K562 (cell line): ENCODE data around the gene FILIP1L. TPM values are rescaled to one million over a fixed set of nuclear protein-coding genes. Genes with fewer than 3 reads are reported as not detected.

Experiments used
- ATAC-seq: fragments of 200-7000 bp; cut with Tn5 transposase; 3 replicates; pipeline ENCODE4 v1.9.1; 2020; ENCODE audit warnings: moderate library complexity
- BruUV-seq: library from RNA; stranded (reverse); fragments of 400-500 nt; replicated peaks from 2 replicates; lab custom pipeline; 2021; lab: Mats Ljungman, UMichigan
- CTCF ChIA-PET: fragments of 300-600 bp; formaldehyde crosslinking; extraction: SDS; loops from one replicate; lab custom pipeline; 2021; ENCODE audit warnings: low intra/inter-chr PET ratio; lab: Yijun Ruan, JAX
- POLR2A ChIA-PET: fragments of 300-600, 350-650 bp; sonication (Branson Sonifier 250); formaldehyde crosslinking; extraction: SDS; loops from one replicate; lab custom pipeline; 2021; ENCODE audit warnings: antibody characterized with exemption, inconsistent platforms; lab: Yijun Ruan, JAX
- DNase-seq, 4 experiments: peaks; one replicate each; pipeline versions ENCODE4 v3.0.0 to v3.0.0-alpha.2; 2011 to 2018; ENCODE audit warnings: low spot score in 3 of 4, mixed read lengths in 3 of 4; ENCODE audit errors: extremely low read depth in 1 of 4
- FAIRE-seq: peaks from 2 replicates; lab custom pipeline; 2011; peaks lifted over from hg19 to GRCh38; lab: Jason Lieb, UNC
- H2AFZ ChIP-seq: 2 replicates; pipeline ENCODE4 v1.6.0; 2011; ENCODE audit warnings: low read depth, low read length, control low read depth, inconsistent platforms
- H3K27ac ChIP-seq: fragments of 200-600 bp; 3 replicates; pipeline ENCODE4 v1.8.0; 2011; ENCODE audit warnings: low read depth, mild to moderate bottlenecking, control low read depth, inconsistent platforms, low read length, moderate library complexity, mixed read lengths; ENCODE audit errors: extremely low read depth
- H3K27me3 ChIP-seq, 2 experiments: fragments of 300-600 bp in 1 of 2; 2 replicates in 1 of 2; 3 replicates in 1 of 2; pipeline versions ENCODE4 v1.6.0 to v1.8.0; 2011; ENCODE audit warnings: inconsistent platforms in 2 of 2, low read length in 2 of 2, mild to moderate bottlenecking in 1 of 2, mixed read lengths in 1 of 2, moderate library complexity in 1 of 2; ENCODE audit not compliant: control insufficient read depth in 2 of 2, insufficient read depth in 2 of 2
- H3K36me3 ChIP-seq: fragments of 300-600 bp; 3 replicates; pipeline ENCODE4 v1.8.0; 2011; ENCODE audit warnings: mild to moderate bottlenecking, low read length, inconsistent platforms; ENCODE audit not compliant: control insufficient read depth, insufficient read depth
- H3K4me1 ChIP-seq, 2 experiments: fragments of 200-600 bp in 1 of 2; replicated peaks in 1 of 2; 2 replicates in 1 of 2; 3 replicates in 1 of 2; pipeline versions ENCODE4 v1.5.1 to v1.8.0; 2011; ENCODE audit warnings: inconsistent platforms in 2 of 2, low read length in 2 of 2, mild to moderate bottlenecking in 1 of 2, mixed read lengths in 1 of 2, moderate library complexity in 1 of 2; ENCODE audit not compliant: control insufficient read depth in 2 of 2, insufficient read depth in 2 of 2
- H3K4me2 ChIP-seq: 2 replicates; pipeline ENCODE4 v1.6.1; 2011; ENCODE audit warnings: low read length, control low read depth, inconsistent platforms, mixed read lengths; ENCODE audit not compliant: insufficient read depth
- H3K4me3 ChIP-seq: fragments of 200-600 bp; sonication (generic), shearing (Covaris generic); 2 replicates; pipeline ENCODE4 v1.5.1; 2016; ENCODE audit warnings: control low read depth, inconsistent platforms
- H3K79me2 ChIP-seq: fragments of 200-600 bp; 3 replicates; pipeline ENCODE4 v1.8.0; 2011; ENCODE audit warnings: low read length, inconsistent platforms; ENCODE audit not compliant: control insufficient read depth, insufficient read depth
- H3K9ac ChIP-seq, 2 experiments: 2 replicates each; pipeline versions ENCODE4 v1.6.0 to v1.6.1; 2011; ENCODE audit warnings: low read depth in 2 of 2, low read length in 2 of 2, control low read depth in 1 of 2, inconsistent platforms in 1 of 2, mild to moderate bottlenecking in 1 of 2, mixed read lengths in 1 of 2; ENCODE audit not compliant: insufficient read depth in 1 of 2
- H3K9me1 ChIP-seq: one replicate; pipeline ENCODE4 v1.6.0; 2011; ENCODE audit warnings: inconsistent platforms, mild to moderate bottlenecking, low read length, moderate library complexity; ENCODE audit not compliant: control insufficient read depth, insufficient read depth
- H3K9me3 ChIP-seq: replicated peaks from 2 replicates; pipeline ENCODE4 v1.5.1; 2011; ENCODE audit warnings: low read depth, low read length, inconsistent platforms; ENCODE audit not compliant: control insufficient read depth, insufficient read depth
- H4K20me1 ChIP-seq: replicated peaks from 2 replicates; pipeline ENCODE4 v1.6.1; 2011; ENCODE audit warnings: low read length, inconsistent platforms, mixed read lengths; ENCODE audit not compliant: control insufficient read depth, insufficient read depth
- BCOR ChIP-seq: fragments of 450-650 bp; IDR thresholded peaks from 2 replicates; pipeline ENCODE4 v1.6.1; 2016
- CBFA2T3 ChIP-seq: fragments of 450-650 bp; IDR thresholded peaks from 2 replicates; pipeline ENCODE4 v1.6.1; 2017
- KDM1A ChIP-seq, 2 experiments: fragments of 450-650 bp; IDR thresholded peaks; 2 replicates each; pipeline ENCODE4 v1.6.1; 2016; ENCODE audit warnings: mild to moderate bottlenecking in 2 of 2
- RBM25 ChIP-seq: fragments of 200-400 bp; formaldehyde crosslinking; IDR thresholded peaks from 2 replicates; pipeline ENCODE4 v1.6.1; 2018; ENCODE audit warnings: low read length, low read depth, moderate library complexity; ENCODE audit not compliant: severe bottlenecking
- RCOR1 ChIP-seq, 2 experiments: IDR thresholded peaks; 2 replicates each; pipeline ENCODE4 v1.6.1; 2012; ENCODE audit warnings: low read depth in 2 of 2, low read length in 2 of 2, borderline replicate concordance in 1 of 2, improper control_type of control experiment in 1 of 2
- SETDB1 ChIP-seq: IDR thresholded peaks from one replicate; pipeline ENCODE4 v1.6.1; 2012; ENCODE audit warnings: low read length, control low read depth, inconsistent platforms
- SMARCA5 ChIP-seq: fragments of 450-650 bp; IDR thresholded peaks from 2 replicates; pipeline ENCODE4 v1.6.1; 2016
- SMARCB1 ChIP-seq: IDR thresholded peaks from 2 replicates; pipeline ENCODE4 v1.6.1; 2011; ENCODE audit warnings: improper control_type of control experiment, low read depth; ENCODE audit not compliant: insufficient read length
- TEAD4 ChIP-seq, 2 experiments: sonication (generic) in 1 of 2; formaldehyde crosslinking in 1 of 2; IDR thresholded peaks; 2 replicates each; pipeline versions ENCODE4 v1.6.1 to v1.8.0; 2012 to 2022; ENCODE audit warnings: borderline replicate concordance in 1 of 2, inconsistent platforms in 1 of 2, low read length in 1 of 2, mild to moderate bottlenecking in 1 of 2, missing genetic modification reagents in 1 of 2
- TSHZ1 ChIP-seq: fragments of 250-450 bp; sonication (Bioruptor Pico); IDR thresholded peaks from 2 replicates; pipeline ENCODE4 v1.4.0; 2020; ENCODE audit warnings: mild to moderate bottlenecking, moderate library complexity
- ZFP36 ChIP-seq: fragments of 150-350 bp; IDR thresholded peaks from 2 replicates; pipeline ENCODE4 v1.6.1; 2018; ENCODE audit warnings: low read length, low read depth; ENCODE audit not compliant: partially characterized antibody
- ZNF121 ChIP-seq: sonication (generic); formaldehyde crosslinking; conservative IDR thresholded peaks from 2 replicates; pipeline ENCODE4 v1.8.0; 2022; ENCODE audit warnings: missing genetic modification reagents
- ZNF507 ChIP-seq: conservative IDR thresholded peaks from 2 replicates; pipeline ENCODE4 v1.6.1; 2017; ENCODE audit warnings: missing genetic modification characterization, missing compliant biosample characterization
- WGBS: fragments of 100-300 bp; shearing (Covaris generic); methylation state at CpG from one replicate; pipeline ENCODE4 v1.1.6; 2016; ENCODE audit warnings: low coverage, mixed read lengths; ENCODE audit not compliant: insufficient coverage; ENCODE audit errors: missing lambda C conversion rate; 5-methylcytosine and 5-hydroxymethylcytosine counted together
- in situ Hi-C: fragments of 300-500 bp; cut with MboI; formaldehyde crosslinking; loops from 4 replicates; pipeline ENCODE4 v1.15.0; 2018; ENCODE audit warnings: inconsistent platforms, mixed read lengths
- intact Hi-C: fragments of 100-400 bp; cut with micrococcal nuclease; formaldehyde crosslinking; loops from 2 replicates; pipeline ENCODE4 v1.14.2; 2022
- polyA plus RNA-seq, 8 experiments: library from polyadenylated mRNA; depleted of rRNA in 4 of 8; stranded (reverse) in 5 of 8; unstranded in 3 of 8; fragments of >200 nt; fragmentation: Nextera tagmentation in 2 of 8; fragmentation: Illumina TruSeq in 1 of 8; extraction: Ambion mirVana in 2 of 8; extraction: Trizol in 1 of 8; gene quantifications; 2 replicates each; pipeline versions ENCODE4 v1.2.1 to v1.2.3, GENCODE V29; 2011 to 2014; ENCODE audit warnings: inconsistent platforms in 1 of 8, missing spikeins in 1 of 8
- total RNA-seq, 7 experiments: library from RNA; depleted of rRNA in 6 of 7; stranded (reverse); fragments of >200 nt in 6 of 7; fragmentation: Illumina TruSeq in 2 of 7; extraction: Trizol in 2 of 7; gene quantifications; 2 replicates each; pipeline versions ENCODE4 v1.2.1 to v1.2.3, GENCODE V29; 2011 to 2021; ENCODE audit warnings: low replicate concordance in 1 of 7

The FILIP1L gene
- total and polyA plus RNA-seq, 9 of the 15 experiments (the other 6 are each of a cell fraction or from before 2014, with no cell fraction given), result 0.50 to 2.1 (median 1.1) TPM

- no peaks in the 10 kb centered on the region for H3K9me1 ChIP-seq
- H3K9me3 ChIP-seq, result no peaks in the 10 kb centered on the region
- ChIA-PET POLR2A (no interaction called here), CTCF (no interaction called here)
- H3K4me2 ChIP-seq, result no peak overlapping the region
- FAIRE-seq, result no peak
- ATAC-seq, result no peak
- H2AFZ ChIP-seq, result no peak overlapping the region
- no peaks in the 10 kb centered on the region for H4K20me1 ChIP-seq
- no peak overlapping the region for H3K9ac ChIP-seq
- 68% methylated on average over 2 of the region's 2 CpGs for WGBS
- no peak overlapping the region for H3K4me3 ChIP-seq
- no peak overlapping the region for H3K27ac ChIP-seq
- TF ChIP-seq ZNF121 (CRISPR knock-in tag) (no peak), SMARCB1 (no peak), TEAD4 (IDR thresholded peaks at IDR 0.05; ENCODE audit: low read length) (0 out of 2 replicates have a peak, but pooled peaks have one; percentile 14), TEAD4 (CRISPR knock-in tag; IDR thresholded peaks at IDR 0.05; ENCODE audit: borderline replicate concordance) (no peak), SETDB1 (no peak), ZNF507 (no peak)
- in situ Hi-C loops, result no loop called here
- peaks cover 6% of the 10 kb centered on the region; the same call in 1 of the 3 replicates for H3K36me3 ChIP-seq
- peaks cover 0 to 8% of the 10 kb centered on the region in 2 experiments; a peak in 2 of 5 replicates for H3K4me1 ChIP-seq
- H3K79me2 ChIP-seq, result peaks cover 14% of the 10 kb centered on the region; the same call in 2 of the 3 replicates
- no peak for DNase-seq
- BruUV-seq, result no TSS peak
- intact Hi-C loops, result no loop called here
- H3K27me3 ChIP-seq, result no peaks in the 10 kb centered on the region
These were observed 231.2 kb downstream of the FILIP1L start for GRCh38 chr3:99883138-99883461.

GRCh38 chr3:99882436-99883137 is 231.7 kb downstream of the FILIP1L start:
- Histone ChIP-seq H3K9ac (no peak overlapping the region), H3K4me1 (peaks cover 0 to 13% of the 10 kb centered on the region in 2 experiments; a peak in 3 of 5 replicates), H3K27me3 (no peaks in the 10 kb centered on the region), H2AFZ (no peak overlapping the region), H3K36me3 (peaks cover 6% of the 10 kb centered on the region; the same call in 1 of the 3 replicates), H3K4me3 (no peak overlapping the region), H3K79me2 (peaks cover 19% of the 10 kb centered on the region), H3K9me1 (no peaks in the 10 kb centered on the region), H3K27ac (no peak overlapping the region), H3K9me3 (no peaks in the 10 kb centered on the region), H3K4me2 (no peak overlapping the region), H4K20me1 (no peaks in the 10 kb centered on the region)
- DNase-seq (no peak), ATAC-seq (no peak), FAIRE-seq (no peak)
- no TSS peak for BruUV-seq
- ChIA-PET CTCF (no interaction called here), POLR2A (no interaction called here)
- in situ Hi-C loops, result no loop called here
- intact Hi-C loops, result no loop called here
- WGBS, result 53% methylated on average over 1 of the region's 1 CpG
- TF ChIP-seq CBFA2T3 (0 out of 2 replicates have a peak, but pooled peaks have one; percentile 49), KDM1A (IDR thresholded peaks at IDR 0.05) (0 out of 4 replicates have a peak, but pooled peaks of 1 of the 2 experiments have one; percentile 13), TSHZ1 (CRISPR knock-in tag) (no peak), RBM25 (peak; percentile 91), RCOR1 (IDR thresholded peaks at IDR 0.05; ENCODE audit: borderline replicate concordance in 1 of 2, low read depth in 2 of 2, low read length in 2 of 2) (peak in 1 of 2 experiments; percentile 25; a peak in 1 of 4 replicates), BCOR (peak; percentile 81), ZFP36 (peak; percentile 76), SMARCA5 (0 out of 2 replicates have a peak, but pooled peaks have one; percentile 23)
